H9 (cell line): Measurements from ENCODE around the gene GTF3A. TPM values are rescaled to one million over a fixed set of nuclear protein-coding genes. Genes with fewer than 3 reads are reported as not detected.

Source experiments
- DNase-seq: peaks from one replicate; pipeline ENCODE4 v3.0.0-alpha.2; 2017
- H2AFZ ChIP-seq: one replicate; pipeline ENCODE4 v1.6.1; 2013; ENCODE audit warnings: mild to moderate bottlenecking, low read length, control low read depth, moderate library complexity
- H2AK5ac ChIP-seq: 2 replicates; pipeline ENCODE4 v1.6.1; 2013; ENCODE audit warnings: low read length, control low read depth, mixed read lengths; ENCODE audit not compliant: insufficient read length
- H2BK120ac ChIP-seq: one replicate; pipeline ENCODE4 v1.6.1; 2013; ENCODE audit warnings: low read depth, mild to moderate bottlenecking, low read length, control low read depth, inconsistent platforms; ENCODE audit not compliant: poor library complexity, severe bottlenecking
- H2BK12ac ChIP-seq: 2 replicates; pipeline ENCODE4 v1.6.1; 2013; ENCODE audit warnings: low read length, control low read depth, mixed read lengths, low read depth; ENCODE audit not compliant: insufficient read length
- H2BK15ac ChIP-seq: 2 replicates; pipeline ENCODE4 v1.6.1; 2013; ENCODE audit warnings: low read depth, low read length, control low read depth
- H2BK20ac ChIP-seq: one replicate; pipeline ENCODE4 v1.6.1; 2013; ENCODE audit warnings: low read depth, mild to moderate bottlenecking, low read length, control low read depth, inconsistent platforms; ENCODE audit not compliant: poor library complexity, severe bottlenecking
- H2BK5ac ChIP-seq: 2 replicates; pipeline ENCODE4 v1.6.1; 2013; ENCODE audit warnings: low read length, control low read depth, mixed read lengths; ENCODE audit not compliant: insufficient read length
- H3K14ac ChIP-seq: 2 replicates; pipeline ENCODE4 v1.6.1; 2013; ENCODE audit warnings: low read length, control low read depth; ENCODE audit not compliant: insufficient read depth
- H3K18ac ChIP-seq: 2 replicates; pipeline ENCODE4 v1.6.1; 2013; ENCODE audit warnings: low read depth, mild to moderate bottlenecking, mixed read lengths, low read length, control low read depth; ENCODE audit not compliant: insufficient read length
- H3K23ac ChIP-seq: 2 replicates; pipeline ENCODE4 v1.6.1; 2013; ENCODE audit warnings: low read length, control low read depth, mixed read lengths, low read depth; ENCODE audit not compliant: insufficient read length
- H3K23me2 ChIP-seq: 2 replicates; pipeline ENCODE4 v1.6.1; 2013; ENCODE audit warnings: low read depth, mild to moderate bottlenecking, mixed read lengths, low read length, control low read depth; ENCODE audit not compliant: insufficient read length, poor library complexity, severe bottlenecking
- H3K27ac ChIP-seq: 2 replicates; pipeline ENCODE4 v1.5.1; 2013; ENCODE audit warnings: low read length, control low read depth, mixed read lengths, low read depth; ENCODE audit not compliant: insufficient read length
- H3K27me3 ChIP-seq: 2 replicates; pipeline ENCODE4 v1.6.1; 2013; ENCODE audit warnings: low read length, control low read depth, inconsistent platforms; ENCODE audit not compliant: insufficient read depth
- H3K4ac ChIP-seq: 2 replicates; pipeline ENCODE4 v1.6.1; 2013; ENCODE audit warnings: low read depth, mild to moderate bottlenecking, control low read depth, inconsistent platforms, low read length, moderate library complexity
- H3K4me1 ChIP-seq: 2 replicates; pipeline ENCODE4 v1.6.1; 2013; ENCODE audit warnings: low read length, control low read depth, inconsistent platforms; ENCODE audit not compliant: insufficient read depth
- H3K4me2 ChIP-seq: 2 replicates; pipeline ENCODE4 v1.6.1; 2013; ENCODE audit warnings: low read length, control low read depth, mixed read lengths; ENCODE audit not compliant: insufficient read length, insufficient read depth
- H3K56ac ChIP-seq: 2 replicates; pipeline ENCODE4 v1.6.1; 2013; ENCODE audit warnings: low read depth, mild to moderate bottlenecking, mixed read lengths, low read length, control low read depth; ENCODE audit not compliant: insufficient read length
- H3K79me1 ChIP-seq: 2 replicates; pipeline ENCODE4 v1.6.1; 2013; ENCODE audit warnings: low read depth, mild to moderate bottlenecking, moderate library complexity, low read length, control low read depth, inconsistent platforms; ENCODE audit not compliant: insufficient read depth, poor library complexity, severe bottlenecking
- H3K79me2 ChIP-seq: 2 replicates; pipeline ENCODE4 v1.6.1; 2013; ENCODE audit warnings: low read length, control low read depth, inconsistent platforms; ENCODE audit not compliant: insufficient read depth
- H3K9ac ChIP-seq: 2 replicates; pipeline ENCODE4 v1.6.1; 2013; ENCODE audit warnings: low read length, control low read depth, mixed read lengths; ENCODE audit not compliant: insufficient read length; ENCODE audit errors: extremely low read depth
- H3K9me3 ChIP-seq: one replicate; pipeline ENCODE4 v1.6.1; 2013; ENCODE audit warnings: low read depth, low read length, inconsistent platforms; ENCODE audit not compliant: control insufficient read depth
- H3T11ph ChIP-seq: one replicate; pipeline ENCODE4 v1.6.1; 2013; ENCODE audit warnings: mild to moderate bottlenecking, low read length, control low read depth, inconsistent platforms
- H4K20me1 ChIP-seq: one replicate; pipeline ENCODE4 v1.6.1; 2013; ENCODE audit not compliant: control insufficient read depth, insufficient read length, insufficient read depth
- H4K5ac ChIP-seq: 2 replicates; pipeline ENCODE4 v1.6.1; 2013; ENCODE audit warnings: low read depth, mild to moderate bottlenecking, mixed read lengths, low read length, control low read depth; ENCODE audit not compliant: insufficient read length
- H4K8ac ChIP-seq: replicated peaks from 2 replicates; pipeline ENCODE4 v1.6.1; 2013; ENCODE audit warnings: low read length, control low read depth, mixed read lengths, low read depth; ENCODE audit not compliant: insufficient read length
- H4K91ac ChIP-seq: 2 replicates; pipeline ENCODE4 v1.6.1; 2013; ENCODE audit warnings: low read depth, mild to moderate bottlenecking, moderate library complexity, mixed read lengths, low read length, control low read depth; ENCODE audit not compliant: insufficient read length
- H3K27ac Mint-ChIP-seq, 3 experiments: 2 replicates in 2 of 3; 3 replicates in 1 of 3; pipeline ENCODE4 v1.8.0; 2020 to 2021; ENCODE audit warnings: mixed read lengths in 3 of 3, mild to moderate bottlenecking in 1 of 3, moderate library complexity in 1 of 3
- H3K27me3 Mint-ChIP-seq: 2 replicates; pipeline ENCODE4 v1.8.0; 2021; ENCODE audit warnings: low read depth, mild to moderate bottlenecking, moderate library complexity, mixed read lengths
- H3K36me3 Mint-ChIP-seq, 3 experiments: 2 replicates in 2 of 3; 3 replicates in 1 of 3; pipeline ENCODE4 v1.8.0; 2020 to 2021; ENCODE audit warnings: low read depth in 3 of 3, mixed read lengths in 3 of 3; ENCODE audit not compliant: insufficient read depth in 1 of 3
- H3K4me1 Mint-ChIP-seq, 2 experiments: 2 replicates each; pipeline ENCODE4 v1.8.0; 2020; ENCODE audit warnings: mixed read lengths in 2 of 2
- H3K4me3 Mint-ChIP-seq, 2 experiments: 2 replicates in 1 of 2; 3 replicates in 1 of 2; pipeline ENCODE4 v1.8.0; 2020 to 2021; ENCODE audit warnings: mild to moderate bottlenecking in 2 of 2, mixed read lengths in 2 of 2, moderate library complexity in 1 of 2
- H3K9me3 Mint-ChIP-seq, 2 experiments: 2 replicates in 1 of 2; 3 replicates in 1 of 2; pipeline ENCODE4 v1.8.0; 2020; ENCODE audit warnings: mild to moderate bottlenecking in 2 of 2, mixed read lengths in 2 of 2, moderate library complexity in 1 of 2
- CTCF ChIP-seq: fragments of 200-600 bp; sonication (generic); conservative IDR thresholded peaks from 3 replicates; pipeline ENCODE4 v1.8.0; 2021; ENCODE audit warnings: antibody characterized with exemption, mild to moderate bottlenecking
- WGBS: extraction: QIAGEN DNeasy Blood & Tissue Kit; methylation state at CpG from one replicate; pipeline ENCODE4 v1.1.7; 2013; ENCODE audit warnings: missing lambda C conversion rate, low lambda C conversion rate, mixed read lengths; ENCODE audit not compliant: insufficient read length; ENCODE audit errors: extremely low coverage; 5-methylcytosine and 5-hydroxymethylcytosine counted together
- total RNA-seq: library from RNA; stranded (reverse); gene quantifications from 2 replicates; pipeline ENCODE4 v1.2.1, GENCODE V29; 2021

GTF3A gene
- total RNA-seq, 1 experiment from 2014 or later = 70.0 TPM

GRCh38 chr13:27483421-27483820 is 59.0 kb downstream of the GTF3A start:
- H3K56ac ChIP-seq = no peak overlapping the region
- no peaks in the 10 kb centered on the region for H3K23me2 ChIP-seq
- no peak overlapping the region for H2AFZ ChIP-seq
- H3K18ac ChIP-seq = no peak overlapping the region
- no peak overlapping the region for H3K27ac ChIP-seq
- H2BK20ac ChIP-seq = no peak overlapping the region
- H3K9me3 ChIP-seq = no peaks in the 10 kb centered on the region
- no peak overlapping the region for H2BK15ac ChIP-seq
- no peaks in the 10 kb centered on the region for H4K20me1 ChIP-seq
- H3K4me2 ChIP-seq = no peak overlapping the region
- WGBS = no CpG with 5 or more reads among the region's 11 CpGs
- no peak overlapping the region; the same call in 1 of the 2 replicates for H3K14ac ChIP-seq
- Mint-ChIP-seq H3K27me3 (peaks cover 15% of the 10 kb centered on the region), H3K9me3 (no peaks in the 10 kb centered on the region; a peak in 1 of 5 replicates), H3K4me3 (no peak overlapping the region), H3K27ac (no peak overlapping the region), H3K4me1 (peaks cover 4% of the 10 kb centered on the region in 2 experiments), H3K36me3 (no peaks in the 10 kb centered on the region)
- H3K9ac ChIP-seq = no peak overlapping the region
- no peak overlapping the region for H2AK5ac ChIP-seq
- no peak overlapping the region for H4K8ac ChIP-seq
- no peaks in the 10 kb centered on the region for H3K4me1 ChIP-seq
- H2BK120ac ChIP-seq = no peak overlapping the region
- TF ChIP-seq CTCF = no peak
- H2BK5ac ChIP-seq = no peak overlapping the region
- H3K4ac ChIP-seq = no peak overlapping the region
- no peaks in the 10 kb centered on the region for H3K27me3 ChIP-seq
- H3K23ac ChIP-seq = no peak overlapping the region
- DNase-seq = no peak
- no peak overlapping the region for H3T11ph ChIP-seq
- no peak overlapping the region for H2BK12ac ChIP-seq
- H4K91ac ChIP-seq = no peak overlapping the region
- H3K79me1 ChIP-seq = no peaks in the 10 kb centered on the region
- H3K79me2 ChIP-seq = no peaks in the 10 kb centered on the region
- H4K5ac ChIP-seq = no peak overlapping the region

Other genes starting within 250 kb of the GTF3A start
- 1,099 and 1,116 TPM in 2 replicates for gene RPL21, start 173.1 kb upstream of the GTF3A start, total RNA-seq
- 2.0 and 2.7 TPM in 2 replicates for gene RASL11A, start 153.8 kb upstream of the GTF3A start, total RNA-seq
- gene MTIF3, start 25.9 kb downstream of the GTF3A start, total RNA-seq = 31.6 and 32.3 TPM in 2 replicates
- gene LNX2, start 195.9 kb downstream of the GTF3A start, total RNA-seq = 11.6 and 12.4 TPM in 2 replicates
- gene POLR1D, start 197.3 kb downstream of the GTF3A start, total RNA-seq = 154 and 167 TPM in 2 replicates